Measurements from ENCODE around the gene SNX3. TPM values are rescaled to one million over a fixed set of nuclear protein-coding genes. Genes with fewer than 3 reads are reported as not detected.
A peak's percentile ranks its signal among the peaks of the same experiment; 100 is the strongest.
"Not testable (repeated sequence)": the region's sequence is repeated elsewhere in the genome, so short reads cannot be mapped to it uniquely, and the experiment has no call there.

Gene SNX3
- total RNA-seq = 10 to 100 TPM; 75.0 to 81.6 TPM

DNA sequence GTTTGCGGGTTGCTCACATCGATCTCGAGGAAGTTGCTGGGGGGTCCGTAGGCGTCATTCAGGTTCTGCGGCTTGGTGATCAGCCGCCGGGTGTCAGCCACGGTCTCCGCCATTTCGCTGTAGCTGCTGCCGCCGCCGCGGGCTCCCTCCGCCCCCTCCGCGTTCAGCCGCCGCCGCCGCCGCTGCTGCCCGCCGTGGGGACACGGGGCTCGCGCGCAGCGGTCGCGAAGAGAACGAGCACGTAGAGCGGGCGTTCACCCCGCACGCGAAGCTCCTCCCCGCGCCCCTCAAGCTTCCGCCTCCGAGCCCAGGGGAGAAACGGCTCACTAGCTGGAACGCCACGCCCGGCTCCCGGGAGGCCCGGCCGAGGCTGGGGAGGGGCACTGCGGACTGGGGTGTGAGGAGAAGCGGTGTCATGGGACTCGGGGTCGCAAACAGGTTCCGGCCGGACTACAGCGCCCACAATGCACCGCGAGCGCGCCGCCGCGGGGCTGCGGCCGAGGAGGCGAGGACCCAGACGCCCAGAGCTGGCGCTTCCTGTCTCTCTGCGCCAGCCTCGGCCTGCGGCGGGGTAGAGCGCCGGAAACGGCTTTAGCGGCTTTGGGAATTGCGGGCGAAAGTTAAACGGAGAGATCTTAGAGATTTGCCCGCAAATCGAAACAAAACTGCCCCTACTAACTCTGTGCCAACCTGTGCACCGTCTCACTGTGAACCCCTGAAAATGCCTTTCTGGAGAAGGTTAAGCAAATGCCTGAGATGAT is at the start of gene SNX3:
TSS of gene SNX3 (minus strand) at position 232 of the 761 bp plus-strand sequence. CDS start at position 113, 119 bp downstream.
- peaks cover 1% of the 10 kb centered on the region for H3K36me3 Mint-ChIP-seq
- peaks cover 14% of the 10 kb centered on the region for H3K4me1 Mint-ChIP-seq
- no peaks in the 10 kb centered on the region for H3K27me3 Mint-ChIP-seq
- no peaks in the 10 kb centered on the region for H3K9me3 Mint-ChIP-seq
- H3K4me3 Mint-ChIP-seq = peak within 1 kb of the TSS; percentile 83
- H3K27ac Mint-ChIP-seq = peak within 1 kb of the TSS; percentile 88
- DNase-seq = peak; percentile 94

DNA sequence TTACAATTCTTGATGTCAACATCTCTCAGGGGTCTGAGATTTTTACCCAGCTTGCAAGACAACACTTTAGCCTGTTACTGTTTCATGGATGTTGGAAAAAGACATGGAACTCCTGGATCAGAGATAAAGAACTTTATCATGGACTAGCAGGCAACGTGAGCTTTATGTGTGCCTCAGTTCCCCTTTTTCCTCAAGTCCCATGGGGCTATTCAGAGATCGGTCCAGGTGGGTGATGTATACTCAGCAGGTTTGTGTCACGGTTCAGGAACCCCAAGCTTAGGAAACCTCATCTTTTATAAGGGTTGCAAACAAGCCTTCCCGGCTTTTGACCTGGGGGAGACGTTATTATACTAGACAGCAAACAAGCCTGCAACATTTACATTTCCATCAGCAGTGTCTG is 49.0 kb upstream of the SNX3 start:
- Mint-ChIP-seq H3K36me3 (peaks cover 2% of the 10 kb centered on the region), H3K27ac (no peak overlapping the region), H3K4me3 (no peak overlapping the region), H3K4me1 (no peaks in the 10 kb centered on the region), H3K27me3 (no peaks in the 10 kb centered on the region), H3K9me3 (no peaks in the 10 kb centered on the region)
- no peak for DNase-seq

DNA sequence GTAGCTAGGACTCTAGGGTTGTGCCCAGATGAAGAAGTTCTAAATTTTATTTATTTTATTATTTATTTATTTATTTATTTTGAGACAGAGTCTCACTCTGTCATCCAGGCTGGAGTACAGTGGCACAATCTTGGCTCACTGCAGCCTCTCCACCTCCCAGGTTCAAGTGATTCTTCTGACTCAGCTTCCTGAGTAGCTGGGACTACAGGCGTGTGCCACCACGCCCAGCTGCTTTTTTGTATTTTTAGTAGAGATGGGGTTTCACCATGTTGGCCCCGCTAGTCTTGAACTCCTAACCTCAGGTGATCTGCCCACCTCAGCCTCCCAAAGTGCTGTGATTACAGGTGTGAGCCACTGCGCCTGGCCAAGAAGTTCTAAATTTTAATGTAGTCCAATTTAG is 47.8 kb upstream of the SNX3 start:
- not testable (repeated sequence) for H3K27ac Mint-ChIP-seq, H3K4me3 Mint-ChIP-seq, H3K4me1 Mint-ChIP-seq, DNase-seq, H3K27me3 Mint-ChIP-seq, H3K9me3 Mint-ChIP-seq, H3K36me3 Mint-ChIP-seq

DNA sequence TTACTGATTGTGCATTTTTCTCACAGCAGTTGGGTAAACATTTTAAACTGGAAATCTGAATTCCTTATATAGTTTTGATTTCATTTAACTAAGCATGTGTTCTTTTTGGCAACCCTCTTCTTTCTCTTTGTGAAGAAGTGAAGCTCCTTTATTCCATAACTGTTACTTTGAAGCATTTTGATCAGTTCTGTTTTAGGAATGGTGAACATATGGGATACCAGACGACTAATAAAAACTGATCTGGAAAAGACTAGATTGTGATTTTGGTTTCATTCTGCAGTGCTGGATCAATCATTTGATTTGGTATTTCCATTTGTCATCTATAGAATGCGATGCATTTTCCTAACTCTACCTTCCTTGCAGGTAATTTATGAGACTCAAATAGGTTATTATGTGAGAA is 43.8 kb upstream of the SNX3 start:
- Mint-ChIP-seq H3K4me3 (no peak overlapping the region), H3K4me1 (peaks cover under 1% of the 10 kb centered on the region), H3K36me3 (peaks cover 4% of the 10 kb centered on the region), H3K27ac (no peak overlapping the region), H3K27me3 (no peaks in the 10 kb centered on the region), H3K9me3 (no peaks in the 10 kb centered on the region)
- DNase-seq = no peak

- no peak overlapping the region for H3K4me3 Mint-ChIP-seq
- DNase-seq = no peak
- peaks cover 5% of the 10 kb centered on the region for H3K4me1 Mint-ChIP-seq
- no peaks in the 10 kb centered on the region for H3K9me3 Mint-ChIP-seq
- no peaks in the 10 kb centered on the region for H3K27me3 Mint-ChIP-seq
- no peak overlapping the region for H3K27ac Mint-ChIP-seq
- peaks cover 4% of the 10 kb centered on the region for H3K36me3 Mint-ChIP-seq
Measured at GRCh38 chr6:108302386-108302785, 41.5 kb upstream of the SNX3 start.

- no peak for DNase-seq
- Mint-ChIP-seq H3K27ac (peak overlapping the region; percentile 99), H3K27me3 (no peaks in the 10 kb centered on the region), H3K4me1 (peaks cover 15% of the 10 kb centered on the region), H3K9me3 (no peaks in the 10 kb centered on the region), H3K4me3 (peak overlapping the region; percentile 92), H3K36me3 (peaks cover 2% of the 10 kb centered on the region)
Measured at GRCh38 chr6:108295676-108296075, 34.8 kb upstream of the SNX3 start.

GRCh38 chr6:108294727-108295625 is 34.1 kb upstream of the SNX3 start, which contains the start of gene AFG1L:
AFG1L (plus strand) TSS chr6:108295054; CDS start chr6:108295080, 26 bp downstream.
- H3K4me3 Mint-ChIP-seq = peak within 1 kb of the TSS; percentile 92
- peaks cover 2% of the 10 kb centered on the region for H3K36me3 Mint-ChIP-seq
- no peaks in the 10 kb centered on the region for H3K9me3 Mint-ChIP-seq
- DNase-seq = peak; percentile 88
- H3K27me3 Mint-ChIP-seq = no peaks in the 10 kb centered on the region
- peaks cover 15% of the 10 kb centered on the region for H3K4me1 Mint-ChIP-seq
- H3K27ac Mint-ChIP-seq = peak within 1 kb of the TSS; percentile 99

- Mint-ChIP-seq H3K27me3 (no peaks in the 10 kb centered on the region), H3K9me3 (no peaks in the 10 kb centered on the region), H3K36me3 (peaks cover 2% of the 10 kb centered on the region), H3K4me1 (peaks cover 11% of the 10 kb centered on the region), H3K27ac (peak overlapping the region; percentile 99), H3K4me3 (peak overlapping the region; percentile 92)
- DNase-seq = no peak
Measured at GRCh38 chr6:108294297-108294726, 33.5 kb upstream of the SNX3 start.

DNA sequence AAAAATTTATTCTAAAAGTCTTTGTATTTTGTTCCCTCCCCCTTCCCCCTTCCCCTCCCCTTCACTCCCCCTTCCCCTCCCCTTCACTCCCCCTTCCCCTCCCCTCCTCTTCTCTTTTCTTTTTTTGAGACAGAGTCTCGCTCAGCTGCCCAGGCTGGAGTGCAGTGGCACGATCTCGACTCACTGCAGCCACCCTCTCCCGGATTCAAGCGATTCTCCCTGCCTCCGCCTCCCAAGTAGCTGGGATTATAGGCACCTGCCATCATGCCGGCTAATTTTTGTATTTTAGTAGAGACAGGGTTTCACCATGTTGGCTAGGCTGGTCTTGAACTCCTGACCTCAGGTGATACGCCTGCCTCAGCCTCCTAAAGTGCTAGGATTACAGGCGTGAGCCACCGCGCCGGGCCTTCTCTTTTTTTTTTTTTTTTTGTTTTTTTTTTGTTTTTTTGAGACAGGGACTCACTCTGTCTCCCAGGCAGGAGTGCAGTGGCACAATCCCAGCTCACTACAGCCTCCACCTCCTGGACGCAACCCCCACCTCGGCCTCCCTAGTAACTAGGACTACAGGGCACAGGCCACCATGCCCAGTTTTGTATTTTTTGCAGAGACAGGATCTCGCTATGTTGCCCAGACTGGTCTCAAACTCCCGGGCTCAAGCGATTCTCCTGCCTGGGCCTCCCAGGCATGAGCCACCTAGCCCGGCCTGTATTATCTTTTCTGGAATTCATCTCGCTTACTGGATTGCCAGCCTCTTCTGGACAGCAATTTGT is 32.9 kb upstream of the SNX3 start:
- DNase-seq = no peak
- Mint-ChIP-seq H3K27me3 (no peaks in the 10 kb centered on the region), H3K27ac (peak overlapping the region; percentile 99), H3K4me3 (peak overlapping the region; percentile 92), H3K36me3 (peaks cover 2% of the 10 kb centered on the region), H3K9me3 (no peaks in the 10 kb centered on the region), H3K4me1 (peaks cover 10% of the 10 kb centered on the region)

- not testable (repeated sequence) for DNase-seq, H3K27ac Mint-ChIP-seq, H3K9me3 Mint-ChIP-seq, H3K36me3 Mint-ChIP-seq, H3K27me3 Mint-ChIP-seq, H3K4me3 Mint-ChIP-seq
- H3K4me1 Mint-ChIP-seq = peaks cover 13% of the 10 kb centered on the region
Measured at GRCh38 chr6:108292561-108292960, 31.7 kb upstream of the SNX3 start.

GRCh38 chr6:108291091-108291490 is 30.3 kb upstream of the SNX3 start:
- Mint-ChIP-seq H3K36me3 (peaks cover 2% of the 10 kb centered on the region), H3K27ac (no peak overlapping the region), H3K27me3 (peaks cover 3% of the 10 kb centered on the region), H3K4me3 (no peak overlapping the region), H3K9me3 (no peaks in the 10 kb centered on the region), H3K4me1 (peaks cover 22% of the 10 kb centered on the region)
- DNase-seq = no peak

- H3K27me3 Mint-ChIP-seq = peaks cover 3% of the 10 kb centered on the region
- no peaks in the 10 kb centered on the region for H3K9me3 Mint-ChIP-seq
- no peak for DNase-seq
- no peak overlapping the region for H3K4me3 Mint-ChIP-seq
- no peak overlapping the region for H3K27ac Mint-ChIP-seq
- peaks cover 13% of the 10 kb centered on the region for H3K4me1 Mint-ChIP-seq
- no peaks in the 10 kb centered on the region for H3K36me3 Mint-ChIP-seq
Measured at GRCh38 chr6:108288742-108289141, 27.9 kb upstream of the SNX3 start.

GRCh38 chr6:108287373-108287772 is 26.5 kb upstream of the SNX3 start:
- Mint-ChIP-seq H3K9me3 (no peaks in the 10 kb centered on the region), H3K27ac (no peak overlapping the region), H3K4me3 (no peak overlapping the region), H3K27me3 (peaks cover 3% of the 10 kb centered on the region), H3K36me3 (no peaks in the 10 kb centered on the region), H3K4me1 (peaks cover 13% of the 10 kb centered on the region)
- no peak for DNase-seq

DNA sequence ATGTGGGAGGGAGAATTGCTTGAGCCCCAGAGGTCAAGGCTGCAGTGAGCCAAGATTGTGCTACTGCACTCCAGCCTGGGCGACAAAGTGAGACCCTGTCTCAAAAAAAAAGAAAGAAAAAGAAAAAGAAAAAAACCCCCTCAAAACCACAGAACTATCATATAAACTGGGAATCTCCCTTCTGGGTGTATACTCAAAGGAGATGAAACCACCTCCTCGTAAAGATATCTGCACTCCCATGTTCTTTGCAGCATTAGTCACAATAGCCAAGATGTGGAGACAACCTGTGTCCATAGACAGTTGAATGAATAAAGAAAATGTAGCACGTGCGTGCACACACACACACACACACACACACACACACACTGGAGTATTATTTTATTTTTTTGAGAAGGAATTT is 25.5 kb upstream of the SNX3 start:
- Mint-ChIP-seq H3K27ac (no peak overlapping the region), H3K36me3 (no peaks in the 10 kb centered on the region)

DNA sequence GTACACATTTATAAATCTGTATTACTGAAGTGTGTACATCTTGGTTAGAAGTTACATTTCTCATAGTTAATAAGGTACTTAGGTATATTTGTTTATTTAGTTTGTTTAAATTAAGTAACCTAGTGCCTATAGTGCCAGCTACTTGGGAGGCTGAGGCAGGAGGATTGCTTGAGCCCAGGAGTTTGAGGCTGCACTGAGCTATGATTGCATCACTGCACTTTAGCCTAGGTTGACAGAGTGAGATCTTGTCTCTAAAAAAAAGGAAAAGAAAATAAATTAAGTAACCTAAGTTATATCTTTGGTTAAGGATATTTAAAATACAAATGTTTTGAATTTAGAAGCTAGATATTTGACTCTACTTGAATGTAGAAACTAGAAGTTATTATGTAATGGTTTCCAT is 24.5 kb upstream of the SNX3 start:
- H3K27me3 Mint-ChIP-seq = peaks cover 3% of the 10 kb centered on the region
- no peaks in the 10 kb centered on the region for H3K9me3 Mint-ChIP-seq
- H3K4me3 Mint-ChIP-seq = no peak overlapping the region
- no peak overlapping the region for H3K27ac Mint-ChIP-seq
- no peaks in the 10 kb centered on the region for H3K36me3 Mint-ChIP-seq
- peaks cover 13% of the 10 kb centered on the region for H3K4me1 Mint-ChIP-seq
- DNase-seq = no peak

More for the DNA sequence above, 25.5 kb upstream of the SNX3 start:
- H3K9me3 Mint-ChIP-seq = no peaks in the 10 kb centered on the region
- peaks cover 3% of the 10 kb centered on the region for H3K27me3 Mint-ChIP-seq
- peaks cover 13% of the 10 kb centered on the region for H3K4me1 Mint-ChIP-seq
- H3K4me3 Mint-ChIP-seq = no peak overlapping the region
- no peak for DNase-seq
